ENCODE results near the gene SNX25.

The SNX25 gene

DNA sequence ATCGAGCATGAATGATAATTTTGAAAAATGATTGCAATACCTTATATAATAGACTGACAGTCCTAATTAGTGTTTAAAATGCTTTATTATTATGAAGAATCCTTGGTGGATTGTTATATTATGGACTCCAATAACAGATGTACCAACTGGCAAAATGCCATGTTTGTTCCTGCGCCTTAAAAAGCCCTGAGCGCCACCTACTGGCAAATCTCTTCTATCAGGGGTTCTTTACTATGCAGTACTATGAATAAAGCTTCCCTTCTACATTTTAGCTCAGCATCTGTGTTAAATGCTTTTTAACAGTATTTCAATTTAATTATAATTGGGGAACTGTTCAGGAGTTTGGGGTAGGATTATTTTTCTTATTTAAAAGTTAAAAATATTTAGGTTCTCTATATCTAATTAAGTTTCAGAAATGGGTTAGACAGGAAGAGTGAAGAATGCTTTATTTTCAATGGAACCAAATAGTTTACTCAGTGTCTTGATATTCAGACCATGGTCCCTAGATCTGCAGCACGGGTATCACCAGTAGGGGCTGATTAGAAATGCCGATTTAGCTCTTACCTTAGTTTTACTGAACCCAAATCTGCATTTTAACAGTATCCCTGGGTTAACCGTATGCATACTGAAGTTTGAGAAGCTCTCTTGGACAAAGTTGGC lies 25.6 kb upstream of the SNX25 start:
- TF ChIP-seq, protein P1, sequence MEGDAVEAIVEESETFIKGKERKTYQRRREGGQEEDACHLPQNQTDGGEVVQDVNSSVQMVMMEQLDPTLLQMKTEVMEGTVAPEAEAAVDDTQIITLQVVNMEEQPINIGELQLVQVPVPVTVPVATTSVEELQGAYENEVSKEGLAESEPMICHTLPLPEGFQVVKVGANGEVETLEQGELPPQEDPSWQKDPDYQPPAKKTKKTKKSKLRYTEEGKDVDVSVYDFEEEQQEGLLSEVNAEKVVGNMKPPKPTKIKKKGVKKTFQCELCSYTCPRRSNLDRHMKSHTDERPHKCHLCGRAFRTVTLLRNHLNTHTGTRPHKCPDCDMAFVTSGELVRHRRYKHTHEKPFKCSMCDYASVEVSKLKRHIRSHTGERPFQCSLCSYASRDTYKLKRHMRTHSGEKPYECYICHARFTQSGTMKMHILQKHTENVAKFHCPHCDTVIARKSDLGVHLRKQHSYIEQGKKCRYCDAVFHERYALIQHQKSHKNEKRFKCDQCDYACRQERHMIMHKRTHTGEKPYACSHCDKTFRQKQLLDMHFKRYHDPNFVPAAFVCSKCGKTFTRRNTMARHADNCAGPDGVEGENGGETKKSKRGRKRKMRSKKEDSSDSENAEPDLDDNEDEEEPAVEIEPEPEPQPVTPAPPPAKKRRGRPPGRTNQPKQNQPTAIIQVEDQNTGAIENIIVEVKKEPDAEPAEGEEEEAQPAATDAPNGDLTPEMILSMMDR (IDR thresholded peaks at IDR 0.05; ENCODE audit: control insufficient read depth, extremely low read depth, insufficient read depth) = peak; percentile 63

DNA sequence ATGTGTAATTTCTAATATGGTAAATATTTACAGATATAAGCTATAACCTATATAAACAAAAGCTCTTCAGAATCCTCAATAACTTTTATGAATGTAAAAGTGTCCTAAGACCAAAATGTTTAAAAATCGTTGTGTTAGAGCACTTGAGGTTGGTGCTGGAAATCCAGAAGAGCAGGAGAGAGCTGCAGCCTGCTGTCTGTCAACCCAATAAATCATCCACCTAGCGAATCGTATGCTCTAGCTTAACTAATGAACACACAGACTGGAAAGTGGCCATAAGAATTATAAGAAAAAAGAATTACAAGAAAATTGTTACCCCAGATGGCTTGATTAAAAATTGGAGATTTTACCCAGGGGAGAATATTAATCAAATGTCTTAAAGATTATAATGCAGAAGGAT lies 22.6 kb upstream of the SNX25 start:
- no peak overlapping the region for H3K4me3 ChIP-seq (ENCODE audit: low read depth, low read length)
- TF ChIP-seq, protein P1 (IDR thresholded peaks at IDR 0.05; ENCODE audit: control insufficient read depth, extremely low read depth, insufficient read depth) = no peak
- no peak for DNase-seq (ENCODE audit: low read depth)

More for the DNA sequence above, 25.6 kb upstream of the SNX25 start:
- DNase-seq (ENCODE audit: low read depth) = peak; percentile 78
- no peak overlapping the region for H3K4me3 ChIP-seq (ENCODE audit: low read depth, low read length)

DNA sequence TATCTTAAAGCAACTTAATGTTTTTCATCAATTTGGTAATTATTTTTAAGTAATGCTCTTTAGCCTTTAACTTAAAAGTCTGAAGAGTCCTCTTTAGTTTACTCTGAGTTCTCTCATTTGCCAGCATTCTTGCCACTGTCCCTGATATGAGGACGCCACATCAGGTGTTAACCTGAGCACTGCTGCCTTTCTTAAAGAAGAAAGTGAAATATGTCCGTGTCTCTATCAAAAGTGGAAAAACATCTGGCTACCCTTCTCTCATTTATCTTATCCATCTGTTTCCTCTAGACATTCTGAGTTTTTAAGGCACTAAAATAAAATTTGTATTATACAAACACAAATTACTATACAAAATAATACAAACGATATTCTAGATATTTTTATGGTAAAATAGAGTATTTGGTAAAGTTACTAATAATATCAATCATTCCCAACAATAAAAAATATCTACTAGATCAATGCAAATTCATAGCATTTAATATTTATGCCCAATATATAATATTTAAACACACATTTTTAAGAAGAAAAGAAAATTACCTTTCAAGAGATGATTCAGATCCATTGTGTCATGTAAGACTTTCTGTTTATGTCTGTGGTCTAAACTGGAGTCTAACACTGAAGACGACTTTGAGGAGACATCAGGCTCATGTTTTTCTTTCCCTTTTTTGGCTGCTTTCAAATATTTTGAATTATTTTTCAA lies 19.6 kb upstream of the SNX25 start:
- no peak overlapping the region for H3K4me3 ChIP-seq (ENCODE audit: low read depth, low read length)
- no peak for DNase-seq (ENCODE audit: low read depth)
- TF ChIP-seq, protein P1 (IDR thresholded peaks at IDR 0.05; ENCODE audit: control insufficient read depth, extremely low read depth, insufficient read depth) = no peak

DNA sequence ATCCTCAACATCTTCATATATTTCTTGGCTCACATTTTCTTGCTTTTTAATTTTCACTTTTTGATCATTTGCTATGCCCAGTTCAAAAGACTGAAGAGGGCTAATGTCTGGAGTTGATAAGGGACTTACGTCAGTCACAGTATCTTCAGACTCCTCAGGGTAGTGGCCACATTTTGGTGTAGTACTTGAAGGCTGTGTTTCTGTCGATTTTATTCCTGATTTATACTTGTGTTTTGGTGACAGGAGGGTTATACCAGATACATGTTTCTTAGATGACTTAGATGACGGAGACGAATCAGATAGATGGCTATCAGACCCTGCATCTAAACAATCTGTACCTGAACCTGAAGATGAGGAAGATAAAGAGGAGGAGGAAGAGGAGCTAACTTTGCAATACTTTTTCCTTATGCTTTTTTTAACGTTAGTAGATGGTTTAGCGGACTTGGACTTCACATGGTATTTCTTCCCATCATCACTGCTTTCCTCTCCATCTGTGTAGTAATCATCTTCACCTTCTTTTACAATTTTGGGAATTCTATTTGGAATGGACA lies 19.0 kb upstream of the SNX25 start:
- no peak overlapping the region for H3K4me3 ChIP-seq (ENCODE audit: low read depth, low read length)
- TF ChIP-seq, protein P1 (IDR thresholded peaks at IDR 0.05; ENCODE audit: control insufficient read depth, extremely low read depth, insufficient read depth) = no peak
- no peak for DNase-seq (ENCODE audit: low read depth)

DNA sequence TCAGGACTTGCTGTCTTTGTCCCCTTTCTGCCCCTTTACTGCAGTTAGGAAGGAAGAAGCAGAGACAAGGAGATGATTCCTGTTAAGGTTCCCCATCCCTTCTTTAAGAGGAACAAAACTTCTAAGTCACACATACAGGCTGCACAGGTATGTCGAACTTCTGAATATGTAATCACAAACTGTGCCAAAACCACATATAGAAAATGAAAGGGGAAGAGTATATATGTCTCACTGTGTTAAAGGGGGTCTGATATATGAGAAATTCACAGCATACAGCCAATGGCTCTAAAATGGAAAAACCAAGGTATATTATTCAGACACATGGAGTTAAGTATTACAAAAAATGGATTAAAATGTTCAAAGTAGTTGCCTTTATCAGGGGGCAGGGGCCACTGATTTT lies 17.3 kb upstream of the SNX25 start:
- no peak overlapping the region for H3K4me3 ChIP-seq (ENCODE audit: low read depth, low read length)

DNA sequence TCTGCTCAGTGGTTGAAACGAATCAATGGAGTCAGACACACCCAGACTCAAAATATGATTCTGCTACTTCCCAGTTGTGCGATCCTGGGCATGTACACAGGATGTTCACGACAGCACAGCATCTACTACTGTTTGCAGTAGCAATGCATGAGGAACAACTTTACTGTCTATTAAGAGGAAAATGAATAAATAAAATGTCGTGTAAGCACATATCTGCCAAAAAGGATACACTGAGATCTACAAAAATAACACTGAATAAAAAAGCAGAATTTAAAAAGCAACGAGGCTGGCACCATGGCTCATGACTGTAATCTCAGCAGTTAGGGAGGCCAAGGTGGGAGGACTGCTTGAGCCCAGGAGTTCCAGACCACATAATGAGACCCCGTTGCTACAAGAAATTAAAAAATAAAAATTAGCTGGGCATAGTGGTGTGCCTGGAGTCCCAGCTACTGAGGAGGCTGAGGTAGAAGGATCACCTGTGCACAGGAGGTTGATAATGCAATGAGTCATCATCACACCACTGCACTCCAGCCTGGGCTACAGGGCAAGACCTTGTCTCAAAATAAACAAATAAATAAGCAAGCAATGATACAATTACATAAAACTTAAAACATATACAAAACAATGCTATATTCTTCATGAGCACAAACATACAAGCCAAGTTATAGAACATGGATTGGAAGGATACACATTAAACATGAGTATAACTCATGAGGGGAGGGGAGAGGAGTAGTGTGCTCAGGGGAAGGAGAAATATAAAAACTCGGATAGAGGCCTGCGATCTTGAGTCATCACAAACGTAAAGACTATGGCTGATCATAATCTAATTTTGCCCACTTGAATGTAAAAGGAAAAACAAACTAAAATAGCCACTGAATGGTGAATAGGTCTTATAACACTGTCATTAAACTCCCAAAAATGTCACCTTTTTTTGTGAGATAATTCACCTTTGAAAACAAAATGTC lies 14.2 kb upstream of the SNX25 start:
- TF ChIP-seq, protein P1 (IDR thresholded peaks at IDR 0.05; ENCODE audit: control insufficient read depth, extremely low read depth, insufficient read depth) = no peak

More for the DNA sequence above, 17.3 kb upstream of the SNX25 start:
- TF ChIP-seq, protein P1 (IDR thresholded peaks at IDR 0.05; ENCODE audit: control insufficient read depth, extremely low read depth, insufficient read depth) = no peak
- no peak for DNase-seq (ENCODE audit: low read depth)

More for the DNA sequence above, 14.2 kb upstream of the SNX25 start:
- DNase-seq (ENCODE audit: low read depth) = no peak
- no peak overlapping the region for H3K4me3 ChIP-seq (ENCODE audit: low read depth, low read length)
